ENCODE results near the gene RNF26. TPM values are rescaled to one million over a fixed set of nuclear protein-coding genes. Genes with fewer than 3 reads are reported as not detected.

The RNF26 gene
- total RNA-seq, 1 experiment from 2014 or later, result 92.7 TPM

DNA sequence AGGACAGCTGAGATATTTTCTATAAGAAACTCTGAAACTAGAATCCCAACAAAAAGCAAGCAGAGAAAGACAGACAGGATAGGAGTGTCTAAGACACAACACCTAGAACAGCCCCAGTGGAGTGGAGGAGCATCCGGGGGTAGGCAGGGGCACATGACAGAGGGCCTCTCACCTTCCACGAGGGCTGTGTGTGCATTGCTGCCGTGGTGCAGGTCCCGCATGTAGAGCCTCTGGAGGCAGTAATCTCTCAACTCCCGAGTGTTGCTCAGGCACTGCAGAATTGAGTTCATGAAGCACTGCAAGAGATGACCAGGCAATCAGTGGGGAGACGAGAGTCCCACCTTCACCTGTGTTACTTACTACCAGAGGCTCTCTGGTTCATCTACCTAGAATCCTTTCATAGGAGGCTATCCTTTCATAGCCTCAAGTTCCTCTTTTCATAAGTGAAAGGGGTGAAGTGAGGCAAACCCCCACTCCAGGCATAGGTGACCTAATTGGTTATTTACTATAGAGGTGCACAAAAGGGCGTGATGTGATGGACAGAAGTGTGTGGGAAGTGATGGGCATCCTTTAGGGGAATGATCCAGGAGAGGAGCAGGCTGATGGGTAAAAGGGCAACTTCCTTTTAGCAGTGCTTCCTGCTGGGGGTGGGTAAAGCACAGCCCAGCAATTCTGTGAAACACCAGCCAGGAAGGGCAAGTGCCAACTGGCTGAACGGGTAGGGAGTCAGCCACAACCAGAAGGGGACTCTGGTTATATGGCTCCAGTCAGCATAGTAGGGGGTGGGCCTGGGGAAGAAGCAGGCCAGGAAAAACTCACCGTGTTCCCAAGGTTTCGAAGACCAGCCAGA is 25.3 kb downstream of the RNF26 start:
- no peaks in the 10 kb centered on the region for H3K27me3 Mint-ChIP-seq (ENCODE audit: insufficient read depth, unreplicated experiment)
- H3K9me3 ChIP-seq, result no peaks in the 10 kb centered on the region
- peaks cover 35% of the 10 kb centered on the region for H3K36me3 Mint-ChIP-seq (ENCODE audit: insufficient read depth, unreplicated experiment)
- no peaks in the 10 kb centered on the region for H3K9me3 Mint-ChIP-seq (ENCODE audit: unreplicated experiment)
- POLR2A ChIA-PET, result no interaction called here
- BruUV-seq (replicated peaks), result no TSS peak
- peak overlapping the region; percentile 4 for H3K27ac Mint-ChIP-seq (ENCODE audit: unreplicated experiment)
- no peak for DNase-seq
- intact Hi-C loops (cut with micrococcal nuclease; ENCODE audit: unreplicated experiment), result no loop called here
- peaks cover 28% of the 10 kb centered on the region for H3K4me1 Mint-ChIP-seq (ENCODE audit: low read depth, unreplicated experiment)
- H3K36me3 ChIP-seq (ENCODE audit: control insufficient read depth, insufficient read depth, low read length), result peaks cover 6% of the 10 kb centered on the region; the same call in 1 of the 2 replicates
- CTCF ChIA-PET, result interaction anchor here (2.9 kb wide), 1 partner anchor 21 kb away, joined by 91 read pairs; the partner anchor contains the start of gene C1QTNF5
- no peak overlapping the region for H3K4me3 Mint-ChIP-seq (ENCODE audit: unreplicated experiment)
- peaks cover 35% of the 10 kb centered on the region for H3K4me1 ChIP-seq
- H3K27me3 ChIP-seq (replicated peaks; ENCODE audit: control insufficient read depth, insufficient read depth, low read length), result no peaks in the 10 kb centered on the region
- TF ChIP-seq, protein P1, sequence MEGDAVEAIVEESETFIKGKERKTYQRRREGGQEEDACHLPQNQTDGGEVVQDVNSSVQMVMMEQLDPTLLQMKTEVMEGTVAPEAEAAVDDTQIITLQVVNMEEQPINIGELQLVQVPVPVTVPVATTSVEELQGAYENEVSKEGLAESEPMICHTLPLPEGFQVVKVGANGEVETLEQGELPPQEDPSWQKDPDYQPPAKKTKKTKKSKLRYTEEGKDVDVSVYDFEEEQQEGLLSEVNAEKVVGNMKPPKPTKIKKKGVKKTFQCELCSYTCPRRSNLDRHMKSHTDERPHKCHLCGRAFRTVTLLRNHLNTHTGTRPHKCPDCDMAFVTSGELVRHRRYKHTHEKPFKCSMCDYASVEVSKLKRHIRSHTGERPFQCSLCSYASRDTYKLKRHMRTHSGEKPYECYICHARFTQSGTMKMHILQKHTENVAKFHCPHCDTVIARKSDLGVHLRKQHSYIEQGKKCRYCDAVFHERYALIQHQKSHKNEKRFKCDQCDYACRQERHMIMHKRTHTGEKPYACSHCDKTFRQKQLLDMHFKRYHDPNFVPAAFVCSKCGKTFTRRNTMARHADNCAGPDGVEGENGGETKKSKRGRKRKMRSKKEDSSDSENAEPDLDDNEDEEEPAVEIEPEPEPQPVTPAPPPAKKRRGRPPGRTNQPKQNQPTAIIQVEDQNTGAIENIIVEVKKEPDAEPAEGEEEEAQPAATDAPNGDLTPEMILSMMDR (IDR thresholded peaks at IDR 0.05; ENCODE audit: insufficient read depth in 1 of 2, low read depth in 1 of 2, low read length in 1 of 2, severe bottlenecking in 1 of 2, unreplicated experiment in 1 of 2), result no peak
- no peak overlapping the region for H3K4me3 ChIP-seq (ENCODE audit: low read depth, low read length)

DNA sequence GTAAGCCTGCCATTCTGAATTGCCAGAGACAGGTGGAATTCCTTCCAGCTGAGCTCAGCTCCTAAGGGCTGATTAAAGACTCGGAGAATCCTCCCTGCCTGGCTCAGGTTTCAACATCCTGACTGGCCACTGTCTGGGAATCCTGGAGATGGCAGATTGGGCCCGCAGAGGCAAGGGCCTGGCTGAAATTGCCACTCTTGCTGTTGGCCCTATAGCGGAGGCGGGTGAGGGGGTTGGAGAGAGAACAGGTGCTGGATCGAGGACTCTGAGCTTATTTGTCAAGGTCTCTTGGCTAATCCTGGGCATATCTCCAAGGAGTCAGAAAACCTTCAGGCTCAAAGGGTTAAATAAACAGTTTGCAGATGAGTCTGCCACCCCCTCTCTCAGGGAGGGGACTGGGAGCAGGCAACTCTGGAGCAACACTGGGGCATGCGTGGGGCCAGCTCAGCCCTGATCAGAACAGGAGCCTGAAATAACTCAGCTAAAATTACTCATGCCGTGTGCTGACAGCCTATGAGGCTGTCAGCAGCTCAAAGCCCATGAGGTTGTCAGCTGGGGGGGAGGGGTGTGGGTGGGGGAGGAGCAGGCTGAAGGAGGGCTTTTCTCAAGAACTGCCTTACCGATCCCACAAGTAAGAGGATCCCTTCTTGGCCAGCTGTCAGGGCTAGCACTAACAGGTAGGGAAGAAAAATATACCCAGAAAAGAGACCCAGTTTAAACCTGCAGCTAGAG is 26.9 kb downstream of the RNF26 start:
- CTCF ChIA-PET, result interaction anchor here (0.5 to 3.4 kb wide), 22 partner anchors 9 to 680 kb away, joined by 3 to 91 read pairs (median 4); partner anchors contain the start of genes ABCG4, C1QTNF5, RNF26 and USP2
- H3K4me3 Mint-ChIP-seq (ENCODE audit: unreplicated experiment), result peak overlapping the region; percentile 77
- intact Hi-C loops (cut with micrococcal nuclease; ENCODE audit: unreplicated experiment), result loop anchor here (1.0 kb wide), 3 partner anchors 20 to 27 kb away; partner anchors contain the start of genes RNF26 and USP2

More for the DNA sequence above, 26.9 kb downstream of the RNF26 start:
- no TSS peak for BruUV-seq (replicated peaks)
- H3K4me1 Mint-ChIP-seq (ENCODE audit: low read depth, unreplicated experiment), result peaks cover 42% of the 10 kb centered on the region
- H3K9me3 Mint-ChIP-seq (ENCODE audit: unreplicated experiment), result no peaks in the 10 kb centered on the region
- peak overlapping the region; percentile 97 for H3K27ac Mint-ChIP-seq (ENCODE audit: unreplicated experiment)
- peaks cover 26% of the 10 kb centered on the region for H3K36me3 Mint-ChIP-seq (ENCODE audit: insufficient read depth, unreplicated experiment)
- Histone ChIP-seq H3K4me3 (ENCODE audit: low read depth, low read length) (no peak overlapping the region), H3K9me3 (no peaks in the 10 kb centered on the region), H3K4me1 (peaks cover 47% of the 10 kb centered on the region), H3K27me3 (replicated peaks; ENCODE audit: control insufficient read depth, insufficient read depth, low read length) (no peaks in the 10 kb centered on the region), H3K36me3 (ENCODE audit: control insufficient read depth, insufficient read depth, low read length) (peaks cover 6% of the 10 kb centered on the region; the same call in 1 of the 2 replicates)
- TF ChIP-seq, protein P1 (IDR thresholded peaks at IDR 0.05; ENCODE audit: insufficient read depth in 1 of 2, low read depth in 1 of 2, low read length in 1 of 2, severe bottlenecking in 1 of 2, unreplicated experiment in 1 of 2), result no peak
- peak; percentile 90 to 91 for DNase-seq
- POLR2A ChIA-PET, result interaction anchor here (0.6 to 1.9 kb wide), 12 partner anchors 9 to 555 kb away, joined by 3 to 15 read pairs (median 4); partner anchors contain the start of genes HINFP, RNF26 and USP2
- no peaks in the 10 kb centered on the region for H3K27me3 Mint-ChIP-seq (ENCODE audit: insufficient read depth, unreplicated experiment)

Measured in Caco-2 (cell line).